Measurements from ENCODE around the gene EIF3J. TPM values are rescaled to one million over a fixed set of nuclear protein-coding genes. Genes with fewer than 3 reads are reported as not detected.

EIF3J gene
- total and polyA plus RNA-seq, 2 of the 4 experiments (the other 2 are of a cell fraction): 51.6 to 59.9 TPM

- Histone ChIP-seq H3K18ac (ENCODE audit: low read depth, low read length) (no peak overlapping the region; the same call in 1 of the 2 replicates), H4K5ac (ENCODE audit: low read depth, low read length) (no peak overlapping the region), H3K23ac (ENCODE audit: low read depth, low read length) (0 out of 2 replicates have a peak overlapping the region, but pooled peaks have one; percentile 59), H2AK5ac (ENCODE audit: low read depth, low read length) (no peak overlapping the region), H4K91ac (ENCODE audit: insufficient read depth, low read depth, low read length) (no peak overlapping the region), H3K14ac (replicated peaks; ENCODE audit: low read depth, low read length) (no peak overlapping the region), H3K9me3 (ENCODE audit: control insufficient read depth, insufficient read depth, low read length) (no peaks in the 10 kb centered on the region), H2AFZ (replicated peaks; ENCODE audit: low read length, poor library complexity) (no peak overlapping the region), H3K4ac (ENCODE audit: low read depth, low read length) (0 out of 2 replicates have a peak overlapping the region, but pooled peaks have one; percentile 20), H3K56ac (ENCODE audit: extremely low read depth, insufficient read depth, low read length) (no peak overlapping the region), H3K9me1 (ENCODE audit: insufficient read depth, low read length) (peaks cover 12% of the 10 kb centered on the region), H3K79me1 (ENCODE audit: low read depth in 1 of 2, low read length in 2 of 2) (no peaks in the 10 kb centered on the region), H3K4me2 (ENCODE audit: low read depth, low read length) (no peak overlapping the region), H3K4me3 (ENCODE audit: insufficient read depth, low read depth, low read length) (no peak overlapping the region), H4K8ac (ENCODE audit: low read depth in 2 of 2, low read length in 2 of 2) (no peak overlapping the region), H2BK15ac (ENCODE audit: low read depth, low read length) (no peak overlapping the region), H2AK9ac (replicated peaks; ENCODE audit: low read depth, low read length, poor library complexity) (peak overlapping the region; percentile 34), H3K9ac (ENCODE audit: low read depth, low read length) (no peak overlapping the region), H2BK20ac (ENCODE audit: low read depth, low read length) (no peak overlapping the region), H4K20me1 (ENCODE audit: insufficient read depth, low read length) (no peaks in the 10 kb centered on the region), H3K4me1 (ENCODE audit: control insufficient read depth, insufficient read depth, low read length) (peaks cover 8% of the 10 kb centered on the region), H3K36me3 (ENCODE audit: control insufficient read depth, insufficient read depth, low read length) (peaks cover 27% of the 10 kb centered on the region), H3K27me3 (ENCODE audit: control insufficient read depth, insufficient read depth, low read length) (no peaks in the 10 kb centered on the region), H3K27ac (ENCODE audit: insufficient read depth, low read length) (peak overlapping the region; percentile 17; the same call in 1 of the 2 replicates), H2BK5ac (ENCODE audit: low read depth, low read length, poor library complexity, severe bottlenecking) (no peak overlapping the region), H2BK120ac (ENCODE audit: low read depth, low read length) (no peak overlapping the region)
- CTCF ChIA-PET: interaction anchor here (0.8 kb wide), 2 partner anchors 64 to 140 kb away, joined by 3 read pairs; partner anchors contain the start of gene SPG11
- BruUV-seq (replicated peaks): no TSS peak
- ATAC-seq (ENCODE audit: low read depth) (peak; percentile 44; the same call in 1 of the 2 replicates), DNase-seq (peak; percentile 85)
- in situ Hi-C loops (cut with MboI; ENCODE audit: low sequenced_read_pairs) (no loop called here), intact Hi-C loops (cut with micrococcal nuclease) (no loop called here), dilution Hi-C loops (cut with HindIII; ENCODE audit: low sequenced_read_pairs, unreplicated experiment) (no loop called here)
- whole genome bisulfite sequencing, 2 experiments (ENCODE audit: extremely low coverage in 2 of 2, insufficient read length in 1 of 2): 43% methylated on average over 1 of the region's 5 CpGs; no CpG with 5 or more reads in 1 of the 2 experiments
- POLR2A ChIA-PET (ENCODE audit: unreplicated experiment): no interaction called here
- 0 out of 2 replicates have a peak, but pooled peaks have one; percentile 18 for TF ChIP-seq MAFK (IDR thresholded peaks at IDR 0.05; ENCODE audit: low read depth, low read length)
- peak; percentile 79 for TF ChIP-seq NFE2L2 (IDR thresholded peaks at IDR 0.05; ENCODE audit: low read depth, low read length)
- TF ChIP-seq BHLHE40 (IDR thresholded peaks at IDR 0.05; ENCODE audit: low read depth, low read length): no peak
Observed at GRCh38 chr15:44598892-44599291, 61.9 kb downstream of the EIF3J start.
